HG03432 (cell line): ENCODE results near the gene DAGLA.

Experiments
- ATAC-seq: cut with Tn5 transposase; IDR thresholded peaks from one replicate; pipeline ENCODE4 v1.9.1; 2021; ENCODE audit warnings: mild to moderate bottlenecking, moderate library complexity; ENCODE audit not compliant: unreplicated experiment

Gene DAGLA

DNA sequence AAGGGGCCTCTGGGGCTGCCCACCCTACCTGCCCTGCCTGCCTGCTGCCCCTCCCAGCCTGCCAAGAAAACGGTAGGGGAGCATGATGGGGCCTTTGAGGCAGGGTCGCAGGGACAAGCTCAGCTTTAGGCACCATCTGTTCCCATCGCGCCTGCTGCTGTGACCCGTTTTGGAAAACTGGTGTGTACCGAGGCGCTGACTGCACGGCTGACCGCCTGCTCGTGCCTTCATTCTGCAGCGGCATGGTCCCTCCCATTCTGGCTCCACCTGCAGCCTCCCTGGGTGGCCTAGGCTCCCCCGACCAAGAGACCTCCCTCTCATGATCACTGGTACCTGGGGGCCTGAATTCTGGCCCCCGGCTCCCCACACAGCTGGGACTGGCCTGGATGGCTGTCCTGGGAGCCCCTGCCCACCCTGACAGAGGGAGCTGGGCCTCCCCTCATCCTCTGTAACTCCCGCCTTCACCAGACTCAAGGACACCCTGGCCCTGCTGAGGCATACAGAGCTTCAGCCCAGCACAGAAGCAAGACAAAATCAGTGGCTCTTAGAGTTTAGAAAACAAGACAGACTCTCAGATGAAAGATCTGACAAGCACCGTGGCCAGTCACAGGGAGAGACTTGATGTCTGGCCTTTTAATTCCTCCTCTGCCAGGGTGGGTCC, 65.7 kb downstream of the DAGLA start:
- no peak for ATAC-seq

DNA sequence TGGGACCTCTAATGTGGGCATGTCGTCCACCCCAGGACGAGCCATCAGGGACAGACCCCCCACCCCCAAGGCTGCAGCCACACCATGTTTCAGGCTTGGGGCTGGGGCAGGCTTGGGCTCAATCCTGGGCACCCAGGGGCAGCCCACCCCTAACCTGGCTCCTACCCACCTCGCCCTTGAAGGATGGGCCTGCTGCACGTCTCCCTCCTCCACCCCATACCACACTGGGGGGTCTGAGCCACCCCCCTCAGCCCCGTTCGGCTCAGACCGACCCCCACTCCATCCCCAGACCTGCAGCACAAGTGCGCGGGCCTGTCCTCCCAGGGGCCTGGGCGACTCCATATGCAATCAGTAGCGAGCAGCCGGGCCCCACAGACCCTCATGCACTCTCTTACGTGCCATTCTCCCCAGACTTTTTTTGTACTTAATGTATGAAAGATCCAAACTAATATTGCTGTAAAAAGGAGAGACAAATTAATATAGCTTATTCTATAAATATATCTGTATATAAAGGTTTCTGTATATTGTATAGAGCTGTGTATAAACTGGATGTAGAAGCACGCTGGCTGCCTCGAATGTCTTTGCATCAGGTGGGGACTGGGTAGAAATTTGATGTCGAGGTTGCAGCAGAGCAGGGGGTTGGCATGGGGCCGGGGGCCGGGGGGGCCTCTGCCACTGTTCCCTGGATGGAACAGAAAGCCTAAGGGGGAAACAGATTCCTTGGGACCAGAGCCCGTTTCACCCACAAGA, 66.4 kb downstream of the DAGLA start:
- no peak for ATAC-seq

DNA sequence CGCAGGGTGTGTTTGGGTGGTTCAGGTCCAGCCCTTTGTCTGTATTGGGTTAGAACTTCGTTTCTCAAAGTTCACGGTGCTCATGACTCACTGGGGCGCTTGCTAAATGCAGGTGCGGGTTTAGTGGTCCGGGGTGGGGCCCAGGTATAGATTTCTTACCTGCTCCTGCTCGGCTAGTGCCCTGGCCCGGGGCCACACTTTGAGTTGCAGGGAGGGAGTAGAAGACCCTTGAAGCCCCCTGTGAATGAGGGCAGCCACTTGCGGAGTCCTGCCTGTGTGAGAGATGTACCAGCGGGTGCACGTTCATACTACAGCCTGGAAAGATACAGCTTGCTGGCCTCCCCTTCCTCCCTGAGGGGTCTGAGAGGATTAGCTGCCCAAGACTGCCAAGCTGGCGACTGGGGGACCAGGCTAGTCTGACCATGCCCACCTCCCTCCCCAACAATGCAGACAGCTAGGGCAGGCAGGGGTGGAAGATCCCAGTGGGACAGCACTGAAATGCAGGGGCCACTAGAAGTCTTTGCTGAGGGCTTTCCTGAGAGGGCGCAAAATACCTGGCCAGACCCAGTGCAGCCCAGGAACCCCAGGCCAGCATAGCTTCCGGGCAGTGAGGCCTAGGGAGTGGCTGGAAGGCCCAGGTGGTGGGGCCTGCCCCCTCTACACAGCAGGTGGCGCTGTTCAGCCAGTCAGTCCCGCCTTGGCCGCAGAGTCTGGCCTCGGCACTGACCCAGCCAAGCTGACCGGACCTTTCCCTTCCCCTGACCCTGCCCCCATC, 67.2 kb downstream of the DAGLA start:
- ATAC-seq = no peak

DNA sequence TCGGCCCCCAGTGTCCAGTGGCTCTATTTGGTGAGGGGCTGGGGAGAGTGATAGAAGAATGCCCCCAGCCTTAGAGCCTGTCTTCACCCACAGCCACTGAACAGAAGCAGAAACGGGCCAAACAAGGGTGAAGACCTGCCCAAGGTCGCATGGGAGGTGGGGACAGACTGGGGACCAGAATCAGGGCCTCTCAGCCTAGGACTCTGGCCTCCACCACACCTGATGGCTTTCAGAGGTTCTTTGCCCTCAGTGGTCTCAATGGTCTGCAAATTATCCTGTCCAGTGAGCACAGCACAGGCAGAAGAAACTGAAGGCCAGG, 67.7 kb downstream of the DAGLA start:
- ATAC-seq = no peak

DNA sequence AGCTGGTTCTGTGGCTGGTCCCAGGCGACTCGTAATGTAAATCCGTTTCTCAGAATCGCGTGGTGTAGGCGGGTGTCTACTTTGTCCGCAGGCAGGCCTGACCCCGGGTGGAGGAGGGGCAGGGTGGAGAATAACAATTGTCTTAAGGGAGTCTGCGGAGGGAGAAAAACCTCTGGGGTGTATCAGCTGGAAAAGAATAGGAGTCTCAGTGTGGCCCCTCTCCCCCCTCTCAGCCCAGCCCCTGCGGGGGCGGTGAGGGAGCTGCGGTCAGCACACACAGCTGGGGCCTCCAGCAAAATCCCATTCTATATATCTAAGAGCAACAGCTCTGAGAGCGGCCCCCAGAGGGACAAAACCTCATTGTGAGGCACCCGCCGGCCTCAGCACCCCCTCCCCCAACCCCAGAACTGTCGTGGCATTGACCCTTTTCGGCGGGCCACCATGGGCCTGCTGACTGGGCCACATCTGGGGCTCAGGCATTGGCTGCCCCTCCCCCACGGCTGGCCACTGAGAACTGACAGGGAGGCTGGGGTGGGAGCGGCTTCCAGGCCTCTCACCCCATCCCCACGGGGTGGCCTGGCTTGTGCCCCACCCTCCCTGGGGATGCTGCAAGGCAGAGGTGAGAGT, 69.5 kb downstream of the DAGLA start:
- no peak for ATAC-seq

DNA sequence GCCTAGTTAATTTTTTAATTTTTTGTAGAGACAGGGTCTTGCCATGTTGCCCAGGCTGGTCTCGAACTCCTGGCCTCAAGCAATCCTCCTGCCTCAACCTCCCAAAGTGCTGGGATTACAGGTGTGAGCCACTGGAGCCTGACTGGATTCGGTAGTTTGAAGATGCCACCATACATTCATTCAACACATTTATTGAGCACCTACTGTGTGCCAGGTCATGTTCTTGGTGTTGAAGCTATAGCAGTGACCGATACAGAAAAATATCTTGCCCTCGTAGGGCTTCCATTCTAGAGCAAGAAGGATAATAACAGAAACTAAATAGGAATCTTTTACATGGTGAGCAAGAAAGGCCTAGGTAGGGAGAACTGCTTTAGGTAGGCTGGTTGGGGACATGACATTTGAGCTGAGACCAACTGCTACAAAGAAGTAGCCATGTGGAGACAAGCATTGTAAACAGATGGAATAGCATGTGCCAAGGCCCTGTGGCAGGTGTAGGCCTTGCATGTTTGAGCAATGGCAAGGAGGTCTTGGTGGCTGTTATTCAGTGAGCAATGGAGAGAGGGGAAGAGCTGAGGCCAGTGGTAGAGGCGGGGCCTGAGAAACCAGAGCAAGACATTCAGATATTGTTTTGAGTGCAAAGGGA, 70.6 kb downstream of the DAGLA start:
- ATAC-seq = no peak

DNA sequence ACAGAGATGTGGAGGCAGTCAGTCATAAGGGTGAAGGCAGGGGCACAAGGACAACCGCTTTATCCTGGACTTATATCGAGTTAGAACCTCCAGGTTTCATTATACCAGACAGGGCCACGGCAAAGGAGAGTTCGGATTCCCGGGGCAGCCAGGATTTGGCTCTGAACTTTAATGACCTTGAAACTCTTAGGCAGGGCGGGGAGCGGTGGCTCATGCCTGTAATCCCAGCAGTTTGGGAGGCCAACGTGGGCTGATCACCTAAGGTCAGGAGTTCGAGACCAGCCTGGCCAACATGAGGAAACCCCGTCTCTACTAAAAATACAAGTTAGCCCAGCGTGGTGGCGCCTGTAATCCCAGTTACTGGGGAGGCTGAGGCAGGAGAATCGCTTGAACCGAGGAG, 71.2 kb downstream of the DAGLA start:
- no peak for ATAC-seq

DNA sequence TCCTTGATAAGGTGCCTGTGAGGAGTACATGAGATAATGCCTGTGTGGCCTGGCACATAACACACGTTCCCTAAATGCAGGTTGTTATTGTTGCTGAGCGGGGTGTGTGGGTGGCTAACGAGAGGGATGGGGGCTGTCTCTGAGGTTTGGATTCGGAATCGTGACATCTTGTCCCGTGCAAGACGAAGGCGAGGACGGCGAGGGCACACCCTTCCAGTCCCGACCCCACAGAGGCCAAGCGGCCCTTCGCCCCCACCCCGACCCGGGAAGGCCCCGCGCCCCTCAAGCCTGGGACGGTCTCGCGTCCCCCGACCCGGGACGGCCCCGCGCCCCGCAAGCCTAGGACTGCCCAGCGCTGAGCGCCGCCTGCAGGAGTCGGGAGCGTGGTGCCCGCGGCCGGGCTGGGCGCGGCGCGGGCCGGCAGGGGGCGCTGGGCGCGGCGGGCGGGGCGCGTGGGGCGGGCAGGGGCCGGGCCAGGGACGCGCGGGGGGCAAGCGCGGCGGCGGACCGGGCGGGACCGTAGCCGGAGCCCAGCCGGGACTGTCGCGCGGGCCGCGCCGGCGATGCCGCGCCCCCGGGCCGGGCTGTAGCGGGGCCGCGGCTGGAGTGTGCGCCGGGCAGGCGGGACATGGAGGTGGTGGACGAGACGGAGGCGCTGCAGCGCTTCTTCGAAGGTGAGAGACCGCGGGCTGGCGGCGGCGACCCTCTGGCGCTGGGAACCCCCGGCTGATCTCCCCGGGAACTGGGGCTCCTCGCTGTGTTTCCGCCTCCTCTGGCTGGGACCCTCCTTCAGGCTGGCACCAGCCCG, 72.1 kb downstream of the DAGLA start, which contains the start of gene MYRF:
Gene MYRF (plus strand): TSS at position 520 of the 808 bp plus-strand sequence. CDS start 109 bp downstream, at position 629.
- peak; percentile 37 for ATAC-seq

DNA sequence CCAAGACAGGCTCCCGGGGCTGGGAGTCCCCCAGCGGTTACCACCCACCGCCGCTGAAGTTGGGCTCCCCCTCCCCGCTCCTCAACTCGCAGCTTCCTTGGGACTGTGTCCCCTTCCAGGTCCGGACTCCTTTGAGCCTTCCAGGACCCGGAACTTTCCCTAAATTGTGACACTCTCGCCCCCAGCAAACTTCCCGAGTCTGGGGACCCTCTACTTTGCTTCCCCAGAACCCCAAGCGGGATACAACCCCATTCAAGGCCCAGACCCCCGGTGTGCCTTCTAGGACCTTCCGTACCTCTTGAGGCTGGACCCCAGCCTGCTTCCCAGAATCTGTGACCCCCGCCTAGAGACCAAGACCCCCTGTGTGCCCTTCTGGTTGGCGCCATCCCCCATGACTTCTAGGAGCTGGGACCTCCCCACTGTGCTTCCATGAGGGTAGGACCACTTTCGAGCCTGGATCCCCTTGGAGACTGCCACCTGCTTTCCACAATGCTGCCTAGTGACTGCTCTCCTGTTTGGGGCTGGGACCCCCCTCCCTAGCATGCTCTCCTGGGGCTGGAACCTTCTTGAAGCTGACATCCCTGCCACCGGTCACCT, 72.8 kb downstream of the DAGLA start:
- no peak for ATAC-seq

DNA sequence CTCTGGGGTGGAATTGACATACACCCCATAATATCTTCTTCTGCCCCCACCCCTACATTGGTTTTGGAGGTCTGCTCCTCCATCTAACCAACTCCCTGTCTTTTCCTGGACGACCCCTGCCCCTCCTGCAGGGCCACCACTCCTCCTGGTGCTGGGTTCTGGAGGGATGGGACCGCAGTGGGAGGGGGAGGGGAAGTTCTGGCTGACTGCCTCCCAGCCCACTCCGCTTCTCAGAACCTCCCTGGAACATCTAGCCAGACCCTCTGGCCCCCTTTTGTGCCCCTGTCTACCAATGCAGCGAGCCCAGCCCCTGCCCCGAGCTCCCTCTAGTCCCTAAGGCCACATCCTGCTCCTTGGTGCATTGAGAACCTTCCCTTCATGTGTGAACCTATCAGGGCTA, 73.5 kb downstream of the DAGLA start:
- no peak for ATAC-seq

DNA sequence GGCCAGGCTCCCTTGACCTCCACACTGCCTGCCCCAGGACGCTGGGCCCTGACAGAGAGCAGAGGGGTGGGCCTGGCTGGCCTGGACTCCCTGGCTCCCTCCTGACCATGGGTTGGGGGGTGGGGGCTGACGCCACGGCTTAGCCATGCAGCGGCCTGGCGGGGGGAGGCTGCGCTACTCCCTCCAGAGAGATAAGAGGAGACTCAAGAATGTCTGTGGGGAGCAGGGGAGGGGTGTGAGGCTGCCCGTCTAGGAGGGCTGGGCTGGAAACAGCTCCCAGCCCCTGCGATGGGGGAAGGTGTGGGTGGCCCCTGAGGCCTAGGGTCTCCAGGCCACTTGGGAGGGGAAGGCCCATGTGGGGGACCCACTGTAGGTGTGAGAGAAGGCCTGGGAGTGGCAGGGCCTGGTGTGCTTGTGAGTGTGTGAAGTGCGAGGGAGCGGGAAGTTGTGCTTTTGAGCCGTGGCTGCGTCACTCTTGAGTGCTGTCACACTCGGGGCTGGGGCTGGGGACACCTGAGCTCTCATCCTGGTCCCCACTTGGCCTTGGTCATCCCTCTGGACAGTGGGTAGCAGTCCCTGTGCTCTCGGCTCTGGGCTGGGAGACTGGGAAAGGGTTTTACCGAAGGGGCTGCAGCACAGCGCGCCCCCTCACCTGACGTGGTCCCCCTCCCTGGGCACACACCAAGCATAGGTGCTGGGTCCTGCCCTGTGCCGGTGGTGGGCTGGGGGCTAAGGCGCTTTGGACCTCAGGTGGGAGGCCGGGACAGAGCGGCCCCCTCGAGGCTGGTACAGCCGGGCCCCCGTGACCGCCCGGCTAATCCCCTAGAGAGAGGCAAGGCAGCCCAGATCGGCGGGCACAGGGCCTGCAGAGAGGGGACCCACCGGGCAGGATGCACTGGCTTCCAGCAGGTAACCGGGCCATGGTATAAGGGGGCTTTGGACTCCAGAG, 74.6 kb downstream of the DAGLA start:
- no peak for ATAC-seq

DNA sequence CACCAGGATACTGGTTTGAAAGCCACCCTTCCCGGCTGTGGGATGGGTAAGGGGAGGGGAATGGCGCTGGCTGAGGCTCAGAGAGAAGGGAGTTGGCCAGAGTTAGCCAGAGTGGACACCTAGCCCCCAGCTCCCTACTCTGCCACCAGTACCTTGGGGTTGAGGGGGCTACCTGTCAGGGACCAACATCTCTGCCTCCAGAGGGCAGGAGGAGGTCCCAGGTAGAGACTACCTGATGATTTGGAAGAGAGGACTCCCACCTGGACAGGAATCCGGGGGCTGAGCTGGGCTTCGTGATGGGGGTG, 75.9 kb downstream of the DAGLA start:
- no peak for ATAC-seq

DNA sequence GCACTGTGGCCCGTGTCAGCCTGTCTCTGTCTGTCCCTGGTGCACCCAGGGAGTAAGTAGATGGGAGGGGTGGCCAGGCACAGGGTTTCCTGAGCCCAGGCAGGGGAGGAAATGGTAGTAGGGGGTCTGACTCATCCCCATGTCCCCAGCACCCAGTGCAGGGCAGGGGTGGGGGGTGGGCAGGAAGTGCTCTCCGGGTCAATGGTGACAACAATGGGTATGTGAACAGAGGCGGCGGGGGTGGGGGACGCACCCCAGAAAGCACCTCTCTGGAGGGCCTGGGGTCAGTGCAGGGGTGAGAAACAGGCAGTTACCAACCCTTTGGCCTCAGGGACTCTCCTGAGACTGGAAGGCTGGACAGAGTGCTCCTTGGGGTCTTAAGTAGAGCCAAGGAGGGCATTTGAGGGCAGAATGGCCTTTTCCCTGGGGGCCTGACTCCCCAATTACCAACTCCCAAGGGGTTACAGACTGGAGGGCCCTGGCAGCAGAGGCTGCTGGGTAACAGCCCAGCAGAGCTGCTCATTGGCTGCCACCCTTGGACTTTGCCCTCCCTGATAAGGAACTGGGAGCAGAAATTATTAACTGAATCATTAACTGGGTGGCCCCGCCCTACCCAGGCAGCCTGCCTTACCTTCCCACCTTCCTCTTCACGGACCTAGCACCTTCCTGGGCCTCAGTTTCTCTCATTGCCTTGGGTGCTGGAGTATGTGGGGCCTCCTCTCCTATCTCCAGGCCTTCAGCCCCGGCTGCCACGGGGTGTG, 76.4 kb downstream of the DAGLA start:
- peak; percentile 65 for ATAC-seq

DNA sequence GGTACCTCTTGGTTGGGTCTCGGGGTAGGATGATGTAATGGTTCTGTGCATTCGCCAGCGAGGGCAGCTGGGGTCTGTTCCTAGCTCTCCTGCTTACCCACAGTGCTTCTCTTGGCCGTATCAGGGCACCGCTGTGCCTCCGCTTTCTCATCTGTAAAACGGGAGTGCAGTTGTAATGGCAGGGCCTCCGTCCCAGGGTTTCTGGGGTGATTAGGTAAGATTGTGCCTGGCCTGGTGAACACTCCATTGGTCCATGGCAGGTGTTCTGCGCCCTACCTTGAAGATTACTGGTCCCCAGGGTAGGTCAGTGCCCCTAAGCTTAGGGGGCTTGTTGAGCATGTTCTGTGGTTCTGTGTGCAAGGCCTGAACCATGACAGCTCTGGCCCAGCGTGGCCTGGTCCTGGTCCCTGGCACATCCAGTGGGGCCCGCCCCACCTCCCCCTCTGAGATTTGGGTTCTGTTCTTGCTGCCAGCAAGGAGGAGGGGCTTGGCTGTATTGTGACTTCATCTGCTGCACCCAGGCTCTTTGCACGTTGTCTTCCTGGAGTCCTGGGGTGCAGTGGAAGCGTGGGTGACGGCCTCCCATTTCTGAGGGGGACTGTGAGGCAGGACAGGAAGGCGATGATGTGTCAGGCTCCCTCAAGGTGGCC, 77.1 kb downstream of the DAGLA start:
- ATAC-seq = no peak

DNA sequence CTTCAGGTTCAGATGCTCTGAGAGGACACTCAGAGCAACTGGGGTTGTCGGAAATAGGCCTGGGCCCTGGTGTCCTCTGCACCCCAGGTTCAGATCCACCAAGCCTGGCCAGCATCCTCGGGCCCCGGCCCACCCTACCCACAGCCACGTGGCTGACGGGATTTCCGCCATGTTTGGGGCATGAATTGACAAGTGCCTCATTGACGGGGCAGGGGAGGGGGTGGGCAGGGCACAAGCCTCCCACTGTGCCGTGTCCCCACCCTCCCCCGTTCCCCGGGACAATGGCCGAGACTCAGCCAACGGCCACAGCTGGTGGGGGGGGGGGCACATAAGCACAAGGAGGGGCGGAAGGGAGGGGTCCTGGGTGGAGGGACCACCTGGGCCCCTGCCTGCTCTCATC, 80.8 kb downstream of the DAGLA start:
- ATAC-seq = no peak

DNA sequence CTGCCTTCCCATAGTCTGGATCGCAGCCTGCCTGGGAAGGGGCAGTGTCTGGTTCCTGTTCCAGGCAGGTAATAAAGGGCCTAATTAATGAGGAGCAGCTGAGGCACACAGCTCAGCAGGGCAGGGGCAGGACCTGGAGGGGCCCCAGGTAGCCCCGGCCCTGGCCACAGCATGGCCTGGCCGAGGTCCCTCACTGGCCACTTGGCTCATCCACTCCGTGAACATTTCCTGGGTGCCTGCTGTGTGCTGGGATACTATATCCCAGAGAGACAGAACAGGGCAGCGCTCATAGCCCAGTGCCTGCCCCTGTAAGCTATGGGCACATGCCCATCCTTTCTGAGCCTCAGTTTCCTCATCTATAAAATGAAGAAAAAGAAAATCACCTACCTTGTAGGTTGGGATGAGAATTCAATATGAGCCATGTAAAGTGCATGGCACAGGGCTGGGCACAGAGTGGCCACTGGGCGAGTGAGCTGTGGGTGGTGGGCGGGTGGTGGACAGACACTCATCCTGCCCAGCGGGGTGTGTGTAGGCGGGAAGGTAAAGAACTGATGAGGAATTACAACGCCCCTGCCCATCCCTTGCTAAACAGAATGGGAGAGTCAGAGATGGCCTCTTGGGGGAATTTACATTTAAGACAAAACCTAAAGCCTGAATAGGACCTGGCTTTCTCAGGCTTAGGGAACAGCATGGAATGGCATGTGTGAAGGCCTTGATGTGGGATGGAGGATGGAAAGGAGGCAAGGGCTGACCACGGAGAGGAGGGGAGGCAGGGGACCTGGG, 81.4 kb downstream of the DAGLA start:
- no peak for ATAC-seq

DNA sequence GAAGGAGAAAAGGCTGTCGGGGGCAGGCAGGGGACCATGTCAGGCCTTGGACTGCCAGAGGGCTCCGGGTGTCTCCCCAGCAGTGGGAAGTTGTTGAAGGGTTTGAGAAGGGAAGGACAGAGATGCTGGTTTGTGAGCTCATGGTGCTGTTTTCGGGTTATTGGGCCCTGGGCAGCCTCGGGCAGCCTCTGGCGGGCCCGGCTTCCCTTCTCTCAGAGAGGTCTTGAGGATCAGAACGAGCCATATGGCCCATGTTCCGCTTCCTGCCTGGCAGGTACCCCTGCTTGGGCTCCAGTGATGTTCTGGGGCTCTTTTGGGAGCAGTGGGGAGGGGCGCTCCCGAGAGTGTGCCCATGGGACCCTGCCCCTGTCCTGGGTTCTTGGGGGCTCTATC, 82.0 kb downstream of the DAGLA start:
- no peak for ATAC-seq
